Stimulated activated CD8-positive, alpha-beta memory T cell treated with anti-CD3 and anti-CD28 coated beads, Interleukin-4, amount 100 ng/mL, for 24 hours (primary cell): ENCODE results near the gene ZXDC.

Source experiments
- DNase-seq: peaks from one replicate; pipeline ENCODE4 v3.0.0-alpha.2; 2020; ENCODE audit warnings: low read depth

The ZXDC gene

DNA sequence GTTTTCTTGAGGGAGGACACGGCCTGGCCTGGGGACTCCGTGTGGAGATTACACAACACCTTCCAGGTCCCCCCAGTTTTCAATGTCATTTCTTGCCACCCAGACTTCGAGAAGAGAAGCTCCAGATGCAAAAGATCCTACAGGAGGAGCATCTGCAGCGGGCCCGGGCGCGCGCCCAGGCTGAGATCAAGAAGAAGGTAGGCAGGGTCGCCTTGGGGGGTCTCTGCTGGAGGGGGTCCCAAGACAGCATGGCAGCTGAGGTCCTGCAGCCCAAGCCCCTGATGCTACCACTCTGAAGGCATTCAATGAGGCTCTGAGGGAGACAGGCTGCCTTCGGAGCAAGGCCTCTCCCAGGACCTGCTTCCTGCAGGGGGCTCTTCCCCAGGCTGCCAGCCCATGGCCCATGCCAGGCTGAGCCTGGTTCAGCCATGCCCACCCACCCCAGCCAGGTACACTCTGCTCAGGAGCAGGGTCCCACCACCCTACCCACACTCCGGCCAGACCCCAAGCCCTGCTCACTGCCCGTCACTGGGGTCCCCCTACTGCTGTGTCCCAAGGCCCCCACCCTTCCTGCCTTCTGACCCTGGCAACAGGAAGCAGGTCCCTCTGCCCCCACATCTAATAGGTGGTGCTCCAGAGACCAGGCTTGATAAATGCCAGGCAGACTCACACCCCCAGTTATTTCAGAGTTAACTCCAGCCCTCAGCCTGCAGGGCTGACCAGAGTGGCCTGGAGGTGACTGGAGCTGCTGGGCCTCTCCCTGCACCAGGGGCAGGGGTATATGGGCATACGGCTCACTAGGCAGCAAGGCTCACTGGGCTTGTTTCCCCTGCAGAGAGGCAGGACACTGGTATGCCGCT lies 40.0 kb downstream of the ZXDC start:
- DNase-seq, result no peak

DNA sequence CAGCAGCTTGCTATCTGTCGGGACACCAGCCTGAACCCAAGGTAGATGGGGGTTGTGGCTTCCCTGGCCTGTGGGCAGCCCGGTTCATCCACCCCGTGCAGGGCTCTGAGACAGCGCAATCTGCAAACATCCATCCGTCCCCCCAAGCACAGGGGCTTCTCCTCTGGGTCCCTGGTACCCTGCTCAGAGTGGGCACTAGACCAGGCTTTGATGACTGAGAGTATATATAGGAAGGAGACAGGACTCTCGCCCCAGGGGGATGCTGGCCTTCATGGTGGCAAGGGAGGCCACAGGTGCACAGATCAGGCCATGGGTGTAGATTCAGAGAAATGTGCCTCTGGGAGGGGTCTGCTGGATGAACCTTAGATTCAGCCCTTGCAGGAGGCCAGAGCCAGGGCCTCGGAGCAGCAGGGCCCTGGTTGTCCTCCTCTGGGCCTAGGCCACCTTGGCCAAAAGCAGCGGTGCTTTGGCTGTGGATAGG lies 40.7 kb downstream of the ZXDC start:
- DNase-seq, result no peak

DNA sequence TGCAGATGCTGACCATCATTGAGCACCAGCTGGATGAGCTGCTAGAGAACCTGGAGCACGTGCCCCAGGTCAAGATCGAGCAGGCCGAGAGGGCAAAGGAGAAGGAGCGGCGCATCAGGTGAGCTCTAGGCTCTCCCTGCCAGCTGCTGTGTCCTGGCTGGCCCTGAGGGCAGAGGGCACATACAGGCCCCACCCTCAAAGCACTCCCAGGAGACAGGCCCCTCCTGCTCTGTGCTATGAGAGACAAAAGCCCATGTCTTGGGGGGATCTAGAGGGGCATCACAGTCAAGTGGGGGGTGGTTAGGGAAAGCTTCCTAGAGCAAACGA lies 41.5 kb downstream of the ZXDC start:
- no peak for DNase-seq

- no peak for DNase-seq
Measured at GRCh38 chr3:126433496-126434263, 42.0 kb downstream of the ZXDC start.

GRCh38 chr3:126433105-126433430 lies 42.6 kb downstream of the ZXDC start:
- DNase-seq, result no peak

- DNase-seq, result no peak
Measured at GRCh38 chr3:126432361-126433104, 43.2 kb downstream of the ZXDC start.

GRCh38 chr3:126431103-126431534 lies 44.6 kb downstream of the ZXDC start:
- DNase-seq, result no peak

GRCh38 chr3:126424751-126425150 lies 50.9 kb downstream of the ZXDC start:
- DNase-seq, result no peak

GRCh38 chr3:126424039-126424717 lies 51.5 kb downstream of the ZXDC start:
- DNase-seq, result no peak

DNA sequence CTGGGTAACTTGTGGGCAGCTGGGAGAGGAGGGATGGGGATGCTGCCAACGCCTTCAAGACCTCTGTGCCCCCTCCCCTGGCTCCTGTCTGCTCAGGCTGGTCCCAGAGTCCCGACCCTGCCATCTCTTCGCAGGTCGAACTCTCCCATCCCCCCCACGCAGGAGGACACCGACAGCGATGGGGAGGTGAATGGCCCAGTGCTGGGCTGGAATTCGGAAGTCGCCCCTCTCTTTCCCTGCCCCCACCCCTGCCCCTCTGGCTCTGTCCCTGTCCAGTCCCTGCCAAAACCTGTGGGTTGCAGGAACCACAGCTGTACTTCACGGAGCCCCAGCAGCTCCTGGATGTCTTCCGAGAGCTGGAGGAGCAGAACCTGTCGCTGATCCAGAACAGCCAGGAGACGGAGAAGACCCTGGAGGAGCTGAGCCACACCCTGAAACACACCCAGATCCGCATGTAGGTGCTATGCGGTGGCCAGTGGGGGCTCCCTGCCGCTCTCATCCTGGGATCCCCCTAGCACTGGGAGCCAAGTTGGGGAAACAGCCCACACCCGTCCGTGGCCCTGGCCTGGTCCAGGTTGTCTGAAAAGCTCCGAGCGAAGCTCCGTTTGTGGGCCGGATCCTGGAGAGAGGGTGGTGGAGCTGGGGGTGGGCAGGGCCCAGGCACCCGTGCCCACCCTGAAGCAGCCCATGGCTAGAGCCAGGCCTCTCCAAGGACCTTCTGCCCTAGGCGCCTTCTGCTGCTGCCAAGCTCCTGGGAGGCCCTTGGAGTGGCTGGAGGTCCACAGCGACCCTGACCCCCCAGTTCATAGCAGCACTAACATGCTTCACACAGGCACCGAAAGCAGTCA lies 52.3 kb downstream of the ZXDC start:
- no peak for DNase-seq

- DNase-seq, result no peak
Measured at GRCh38 chr3:126422571-126423091, 53.1 kb downstream of the ZXDC start.

DNA sequence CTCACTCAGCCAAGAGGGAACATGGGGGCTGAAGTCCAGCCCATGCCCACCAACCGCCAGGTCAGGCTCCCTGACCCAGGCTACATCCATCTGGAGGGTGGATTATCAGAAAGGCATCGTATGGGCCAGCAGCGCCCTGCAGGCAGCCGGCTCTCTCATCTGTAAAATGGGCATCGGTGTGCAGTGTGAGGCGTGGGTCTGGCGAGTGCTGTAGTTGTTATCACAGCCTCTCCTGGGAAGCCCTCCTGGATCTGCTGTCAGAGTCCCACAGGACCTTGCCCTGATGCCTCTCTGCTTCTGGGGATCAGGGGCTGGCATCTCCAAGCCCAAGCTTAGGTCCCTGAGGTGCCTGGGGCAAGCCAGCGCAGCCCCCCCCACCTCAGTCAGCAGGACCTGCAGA lies 53.6 kb downstream of the ZXDC start:
- no peak for DNase-seq

DNA sequence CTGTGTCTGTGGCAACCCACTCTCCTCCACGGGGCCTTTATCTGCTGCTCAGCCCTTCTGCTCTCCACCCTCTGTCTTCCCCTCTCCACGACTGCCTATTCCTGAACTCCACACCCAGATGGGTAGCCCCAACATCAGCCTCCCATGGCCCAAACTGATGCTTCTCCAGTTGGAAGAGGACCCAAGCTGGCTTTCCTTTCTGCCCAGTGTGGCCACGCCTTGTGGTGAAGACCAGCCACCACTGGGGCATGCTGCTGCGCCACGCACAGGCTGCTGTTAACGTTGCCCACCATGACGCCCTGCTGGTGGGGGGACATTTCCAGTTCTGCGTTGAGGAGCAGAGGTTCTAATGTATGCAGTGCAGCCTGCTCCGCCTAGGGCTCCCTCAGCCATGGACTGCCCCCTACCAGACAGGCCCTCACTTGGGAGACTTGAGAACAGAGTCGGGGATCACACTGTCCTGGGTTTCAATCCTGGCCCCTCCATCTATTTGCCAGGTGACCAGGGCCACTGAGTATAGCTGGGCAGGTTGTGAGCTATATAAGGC lies 54.0 kb downstream of the ZXDC start:
- no peak for DNase-seq

GRCh38 chr3:126419886-126420786 lies 55.6 kb downstream of the ZXDC start:
- no peak for DNase-seq

DNA sequence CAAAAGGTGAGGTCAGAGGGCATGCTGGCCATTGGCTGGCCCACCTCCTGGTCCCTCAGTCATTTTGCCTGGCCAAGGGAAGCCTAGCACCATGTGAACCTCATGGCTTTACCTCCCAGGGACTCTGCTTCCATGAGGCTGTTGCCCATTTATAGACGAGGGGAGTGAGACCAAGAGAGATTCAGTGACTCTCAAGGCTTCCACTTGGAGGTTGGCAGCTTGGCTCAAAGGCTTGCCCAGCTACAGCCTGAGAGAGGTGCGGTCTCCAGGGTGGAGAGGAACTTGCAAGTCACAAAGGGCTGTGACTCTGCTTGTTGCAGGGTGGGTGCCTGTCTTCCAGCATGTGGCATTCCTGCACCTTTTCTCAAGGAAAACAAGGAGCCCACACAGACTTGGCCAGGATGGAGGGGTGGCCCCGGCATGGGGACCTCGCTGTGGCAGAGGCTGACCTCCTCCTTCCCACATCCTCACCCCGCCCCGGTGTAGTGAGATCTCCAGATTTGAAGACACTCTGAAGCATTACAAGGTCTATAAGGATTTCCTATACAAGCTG lies 56.5 kb downstream of the ZXDC start:
- no peak for DNase-seq

DNA sequence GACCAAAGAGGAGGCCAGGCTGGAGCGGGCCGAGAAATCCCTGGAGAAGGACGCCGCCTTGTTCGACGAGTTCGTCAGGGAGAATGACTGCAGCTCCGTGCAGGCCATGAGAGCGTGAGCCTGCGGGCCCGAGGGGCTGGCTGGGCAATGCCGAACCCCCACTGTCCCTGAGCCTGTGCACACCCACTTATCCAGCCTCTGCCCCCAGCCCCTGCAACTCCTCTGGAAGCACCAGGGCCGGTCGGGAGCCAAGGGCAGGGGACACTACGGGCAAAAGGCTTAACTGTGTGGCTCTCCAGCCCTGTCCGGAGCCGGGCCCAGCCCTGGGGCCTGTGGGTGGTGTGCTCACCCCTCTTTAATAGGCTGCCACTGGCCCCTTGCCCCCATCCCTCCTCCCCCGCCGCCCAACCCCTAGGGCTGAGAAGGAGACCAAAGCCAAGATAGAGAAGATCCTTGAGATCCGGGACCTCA lies 57.0 kb downstream of the ZXDC start:
- DNase-seq, result no peak

DNA sequence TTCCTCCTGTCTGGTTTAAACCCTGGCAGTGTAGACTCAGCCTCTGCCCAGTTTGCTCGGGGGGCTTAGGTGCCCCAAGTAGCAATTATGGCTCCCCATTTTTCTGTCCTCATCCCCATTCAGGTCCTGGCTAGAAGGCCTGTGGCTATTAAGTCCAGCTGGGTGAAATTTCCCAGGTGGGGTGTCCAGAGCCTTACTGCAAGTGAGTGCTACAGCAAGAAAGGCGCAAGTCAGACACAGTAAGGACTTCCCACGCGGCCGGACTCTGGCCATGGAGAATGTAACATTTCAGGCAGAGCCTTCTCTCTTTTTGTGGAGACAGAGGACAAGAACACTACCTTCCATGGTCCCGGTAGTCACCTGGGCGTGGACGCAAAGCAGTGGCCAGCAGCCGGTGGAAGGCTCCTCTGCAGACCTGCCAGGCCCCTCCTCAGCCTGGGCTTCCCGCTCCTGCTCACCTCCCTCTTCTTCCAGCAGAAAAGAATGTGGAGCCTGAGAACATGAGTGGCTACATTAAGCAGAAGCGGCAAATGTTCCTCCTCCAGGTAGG lies 57.6 kb downstream of the ZXDC start:
- no peak for DNase-seq

GRCh38 chr3:126417515-126417914 lies 58.2 kb downstream of the ZXDC start:
- no peak for DNase-seq

GRCh38 chr3:126416943-126417342 lies 58.7 kb downstream of the ZXDC start:
- DNase-seq, result no peak
